CD4-positive, alpha-beta T cell (primary cell): ENCODE measurements around the gene HIBADH. TPM values are rescaled to one million over a fixed set of nuclear protein-coding genes. Genes with fewer than 3 reads are reported as not detected.

Experiments
- ATAC-seq: fragments of 200-7000 bp; cut with Tn5 transposase; one replicate; pipeline ENCODE4 v1.10.0; 2022; ENCODE audit warnings: mild to moderate bottlenecking; ENCODE audit not compliant: poor library complexity
- CTCF ChIA-PET: fragments of 350-600 bp; sonication (Branson Sonifier 250); formaldehyde crosslinking; loops from one replicate; lab custom pipeline; 2021; ENCODE audit warnings: antibody characterized with exemption, inconsistent platforms; lab: Charles Lee
- POLR2A ChIA-PET: fragments of 350-600 bp; sonication (Branson Sonifier 250); formaldehyde crosslinking; loops from one replicate; lab custom pipeline; 2021; ENCODE audit warnings: antibody characterized with exemption, inconsistent platforms; lab: Charles Lee
- DNase-seq, 14 experiments: peaks; one replicate each; pipeline ENCODE4 v3.0.0-alpha.2; 2013 to 2020; ENCODE audit warnings: mixed read lengths in 2 of 14
- H3K27ac ChIP-seq, 2 donors: one replicate each; pipeline versions ENCODE4 v1.5.1 to v1.7.0; 2013; ENCODE audit warnings: low read length in 2 of 2, low read depth in 1 of 2, mild to moderate bottlenecking in 1 of 2
- H3K27me3 ChIP-seq, 2 experiments: 1 replicate in 1 of 2; 2 replicates in 1 of 2; pipeline versions ENCODE4 v1.6.1 to v1.7.0; 2013; ENCODE audit warnings: low read length in 2 of 2, control low read depth in 1 of 2, mild to moderate bottlenecking in 1 of 2, moderate library complexity in 1 of 2; ENCODE audit not compliant: insufficient read depth in 2 of 2, control insufficient read depth in 1 of 2
- H3K36me3 ChIP-seq: one replicate; pipeline ENCODE4 v1.6.1; 2013; ENCODE audit warnings: low read length, control low read depth; ENCODE audit not compliant: insufficient read depth
- H3K4me1 ChIP-seq: one replicate; pipeline ENCODE4 v1.6.1; 2013; ENCODE audit warnings: low read length, control low read depth; ENCODE audit not compliant: insufficient read depth
- H3K4me3 ChIP-seq: one replicate; pipeline ENCODE4 v1.5.1; 2013; ENCODE audit warnings: mild to moderate bottlenecking, low read length, moderate library complexity
- H3K9me3 ChIP-seq, 2 experiments: 1 replicate in 1 of 2; 2 replicates in 1 of 2; pipeline versions ENCODE4 v1.6.1 to v1.7.0; 2013; ENCODE audit warnings: low read length in 2 of 2, mild to moderate bottlenecking in 2 of 2, control low read depth in 1 of 2, moderate library complexity in 1 of 2; ENCODE audit not compliant: control insufficient read depth in 1 of 2, insufficient read depth in 1 of 2
- H3K27ac Mint-ChIP-seq: one replicate; pipeline ENCODE4 v1.8.0; 2020; ENCODE audit warnings: mixed read lengths
- H3K27me3 Mint-ChIP-seq: one replicate; pipeline ENCODE4 v1.8.0; 2021; ENCODE audit warnings: mixed read lengths
- H3K36me3 Mint-ChIP-seq: one replicate; pipeline ENCODE4 v1.8.0; 2021; ENCODE audit warnings: low read depth, mixed read lengths
- H3K4me1 Mint-ChIP-seq: one replicate; pipeline ENCODE4 v1.8.0; 2021; ENCODE audit warnings: low read depth, mixed read lengths
- H3K4me3 Mint-ChIP-seq: one replicate; pipeline ENCODE4 v1.8.0; 2020; ENCODE audit warnings: mild to moderate bottlenecking, mixed read lengths
- H3K9me3 Mint-ChIP-seq: one replicate; pipeline ENCODE4 v1.8.0; 2020; ENCODE audit warnings: mixed read lengths
- intact Hi-C, 2 experiments: fragments of 100-400 bp; cut with DNase I in 1 of 2; cut with micrococcal nuclease in 1 of 2; formaldehyde crosslinking; loops; one replicate each; pipeline versions ENCODE4 v1.15.1 to v1.9.0; 2023 to 2025; cut with DNase I, micrococcal nuclease
- total RNA-seq, 174 experiments: library from RNA in 2 of 174; stranded (reverse) in 2 of 174; gene quantifications; one replicate each; pipeline ENCODE4 v1.2.3 and lab custom pipeline; 2021 to 2026
- TF ChIP-seq, protein P1 (sequence below): fragments of 200-600 bp; IDR thresholded peaks from one replicate; pipeline ENCODE4 v1.8.0; 2022; ENCODE audit warnings: antibody characterized with exemption, mild to moderate bottlenecking

Gene HIBADH
- total RNA-seq, 2 experiments from 2014 or later, result 6.3 to 8.4 TPM

- intact Hi-C loops, result no loop called here
- H3K27me3 ChIP-seq, result no peaks in the 10 kb centered on the region
- ChIA-PET CTCF (no interaction called here), POLR2A (no interaction called here)
- no peak for DNase-seq
- H3K4me1 ChIP-seq, result no peaks in the 10 kb centered on the region
- no peaks in the 10 kb centered on the region for H3K27me3 Mint-ChIP-seq
- no peak overlapping the region for H3K4me3 Mint-ChIP-seq
- no peak for ATAC-seq
- no peaks in the 10 kb centered on the region for H3K4me1 Mint-ChIP-seq
- H3K9me3 ChIP-seq, result no peaks in the 10 kb centered on the region
- no peaks in the 10 kb centered on the region for H3K36me3 ChIP-seq
- H3K36me3 Mint-ChIP-seq, result no peaks in the 10 kb centered on the region
- no peak overlapping the region for H3K27ac Mint-ChIP-seq
- H3K4me3 ChIP-seq, result no peak overlapping the region
- H3K27ac ChIP-seq, result no peak overlapping the region
- H3K9me3 Mint-ChIP-seq, result no peaks in the 10 kb centered on the region
- TF ChIP-seq, protein P1, sequence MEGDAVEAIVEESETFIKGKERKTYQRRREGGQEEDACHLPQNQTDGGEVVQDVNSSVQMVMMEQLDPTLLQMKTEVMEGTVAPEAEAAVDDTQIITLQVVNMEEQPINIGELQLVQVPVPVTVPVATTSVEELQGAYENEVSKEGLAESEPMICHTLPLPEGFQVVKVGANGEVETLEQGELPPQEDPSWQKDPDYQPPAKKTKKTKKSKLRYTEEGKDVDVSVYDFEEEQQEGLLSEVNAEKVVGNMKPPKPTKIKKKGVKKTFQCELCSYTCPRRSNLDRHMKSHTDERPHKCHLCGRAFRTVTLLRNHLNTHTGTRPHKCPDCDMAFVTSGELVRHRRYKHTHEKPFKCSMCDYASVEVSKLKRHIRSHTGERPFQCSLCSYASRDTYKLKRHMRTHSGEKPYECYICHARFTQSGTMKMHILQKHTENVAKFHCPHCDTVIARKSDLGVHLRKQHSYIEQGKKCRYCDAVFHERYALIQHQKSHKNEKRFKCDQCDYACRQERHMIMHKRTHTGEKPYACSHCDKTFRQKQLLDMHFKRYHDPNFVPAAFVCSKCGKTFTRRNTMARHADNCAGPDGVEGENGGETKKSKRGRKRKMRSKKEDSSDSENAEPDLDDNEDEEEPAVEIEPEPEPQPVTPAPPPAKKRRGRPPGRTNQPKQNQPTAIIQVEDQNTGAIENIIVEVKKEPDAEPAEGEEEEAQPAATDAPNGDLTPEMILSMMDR, result no peak
Measured at GRCh38 chr7:27482219-27482618, 180.5 kb downstream of the HIBADH start.

DNA sequence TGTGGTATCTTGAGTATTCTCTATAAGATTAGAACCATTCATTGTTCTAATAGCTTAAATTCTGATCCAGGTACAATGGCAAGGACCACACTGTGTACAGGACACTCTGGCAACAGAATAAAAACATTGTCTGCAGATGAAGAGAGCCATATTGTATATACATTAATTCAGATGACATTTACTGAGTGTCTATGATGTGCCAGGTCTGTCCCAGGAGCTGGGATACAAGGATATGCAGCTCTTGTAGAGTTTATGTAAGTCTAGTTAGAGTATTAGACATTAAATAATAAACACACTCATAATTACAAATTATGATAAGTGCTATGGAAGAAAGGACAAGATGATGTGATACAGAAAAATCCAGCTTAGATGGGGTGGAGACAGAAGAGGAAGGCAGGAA, 184.1 kb downstream of the HIBADH start:
- CTCF ChIA-PET, result no interaction called here
- ATAC-seq (no peak), DNase-seq (no peak)
- no peaks in the 10 kb centered on the region for H3K36me3 ChIP-seq
- Mint-ChIP-seq H3K9me3 (no peaks in the 10 kb centered on the region), H3K27ac (no peak overlapping the region), H3K36me3 (no peaks in the 10 kb centered on the region), H3K4me3 (no peak overlapping the region), H3K27me3 (no peaks in the 10 kb centered on the region), H3K4me1 (no peaks in the 10 kb centered on the region)
- H3K27ac ChIP-seq, result no peak overlapping the region
- no peaks in the 10 kb centered on the region for H3K27me3 ChIP-seq
- no peak overlapping the region for H3K4me3 ChIP-seq
- no peaks in the 10 kb centered on the region for H3K4me1 ChIP-seq
- POLR2A ChIA-PET, result no interaction called here
- no peaks in the 10 kb centered on the region for H3K9me3 ChIP-seq
- intact Hi-C loops, result no loop called here
- TF ChIP-seq, protein P1, result no peak

DNA sequence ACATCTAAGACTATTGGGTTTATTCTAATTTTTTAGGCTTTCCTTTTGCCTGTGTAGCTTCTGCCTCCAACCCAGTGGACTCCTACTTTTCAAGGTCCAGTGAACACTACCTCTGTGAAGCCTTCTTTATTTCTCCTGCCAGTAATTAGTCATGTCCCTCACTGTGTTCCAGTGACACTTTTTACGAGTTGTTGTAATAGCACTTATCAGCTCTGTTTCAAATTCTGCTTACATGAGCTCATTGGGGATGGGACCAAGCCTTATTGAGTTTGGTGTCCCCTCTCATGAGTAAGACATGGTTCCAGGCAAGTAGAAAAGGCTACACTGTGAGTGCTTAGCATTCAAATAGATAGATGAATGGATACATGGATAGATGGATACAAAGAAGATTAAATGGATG, 184.6 kb downstream of the HIBADH start:
- H3K4me1 Mint-ChIP-seq, result no peaks in the 10 kb centered on the region
- POLR2A ChIA-PET, result no interaction called here
- CTCF ChIA-PET, result no interaction called here

More for the DNA sequence above, 184.6 kb downstream of the HIBADH start:
- Histone ChIP-seq H3K4me1 (no peaks in the 10 kb centered on the region), H3K9me3 (no peaks in the 10 kb centered on the region), H3K4me3 (no peak overlapping the region), H3K36me3 (no peaks in the 10 kb centered on the region), H3K27ac (no peak overlapping the region), H3K27me3 (no peaks in the 10 kb centered on the region)
- ATAC-seq (no peak), DNase-seq (no peak)
- no peaks in the 10 kb centered on the region for H3K27me3 Mint-ChIP-seq
- H3K27ac Mint-ChIP-seq, result no peak overlapping the region
- TF ChIP-seq, protein P1, result no peak
- H3K4me3 Mint-ChIP-seq, result no peak overlapping the region
- H3K9me3 Mint-ChIP-seq, result no peaks in the 10 kb centered on the region
- intact Hi-C loops, result no loop called here
- H3K36me3 Mint-ChIP-seq, result no peaks in the 10 kb centered on the region
